GM18511 (cell line): ENCODE results near the gene RAC3.

ENCODE experiments used
- ATAC-seq: cut with Tn5 transposase; IDR thresholded peaks from one replicate; pipeline ENCODE4 v1.9.1; 2021; ENCODE audit warnings: mild to moderate bottlenecking, moderate library complexity; ENCODE audit not compliant: unreplicated experiment

RAC3 gene

GRCh38 chr17:82011617-82012187 lies 19.8 kb upstream of the RAC3 start:
- ATAC-seq, result no peak

GRCh38 chr17:82012261-82012639 lies 19.2 kb upstream of the RAC3 start:
- no peak for ATAC-seq

- ATAC-seq, result no peak
These were observed 18.7 kb upstream of the RAC3 start for GRCh38 chr17:82012640-82013295.

GRCh38 chr17:82013341-82013740 lies 18.1 kb upstream of the RAC3 start:
- ATAC-seq, result no peak

- ATAC-seq, result no peak
These were observed 17.6 kb upstream of the RAC3 start for GRCh38 chr17:82013772-82014321.

GRCh38 chr17:82014432-82014831 lies 17.0 kb upstream of the RAC3 start:
- ATAC-seq, result no peak

- no peak for ATAC-seq
These were observed 16.5 kb upstream of the RAC3 start for GRCh38 chr17:82014971-82015310.

- ATAC-seq, result no peak
These were observed 16.0 kb upstream of the RAC3 start for GRCh38 chr17:82015311-82015971.

GRCh38 chr17:82016061-82016874 lies 15.2 kb upstream of the RAC3 start:
- ATAC-seq, result no peak

- ATAC-seq, result no peak
These were observed 14.5 kb upstream of the RAC3 start for GRCh38 chr17:82016875-82017459.

GRCh38 chr17:82017612-82018151 lies 13.8 kb upstream of the RAC3 start:
- ATAC-seq, result no peak

GRCh38 chr17:82018152-82018988 lies 13.1 kb upstream of the RAC3 start:
- no peak for ATAC-seq

GRCh38 chr17:82018989-82019689 lies 12.3 kb upstream of the RAC3 start:
- ATAC-seq, result no peak

GRCh38 chr17:82019690-82020571 lies 11.5 kb upstream of the RAC3 start:
- no peak for ATAC-seq

- ATAC-seq, result no peak
These were observed 10.8 kb upstream of the RAC3 start for GRCh38 chr17:82020572-82021106.

GRCh38 chr17:82021107-82021899 lies 10.2 kb upstream of the RAC3 start:
- no peak for ATAC-seq

GRCh38 chr17:82021900-82022309 lies 9.6 kb upstream of the RAC3 start:
- ATAC-seq, result no peak
